HCT116 (cell line): ENCODE results near the gene TRAF3. TPM values are rescaled to one million over a fixed set of nuclear protein-coding genes. Genes with fewer than 3 reads are reported as not detected.

Experiments
- ATAC-seq: fragments of 200-7000 bp; cut with Tn5 transposase; 2 replicates; pipeline ENCODE4 v1.9.1; 2020; ENCODE audit warnings: mild to moderate bottlenecking, moderate library complexity
- BruUV-seq: library from RNA; stranded (reverse); fragments of 400-500 nt; replicated peaks from 2 replicates; lab custom pipeline; 2021; lab: Mats Ljungman, UMichigan
- CTCF ChIA-PET: fragments of 300-600 bp; sonication (Branson Sonifier 250); formaldehyde crosslinking; loops from one replicate; lab custom pipeline; 2021; ENCODE audit warnings: antibody characterized with exemption; lab: Charles Lee
- POLR2A ChIA-PET: fragments of 300-600, 350-600 bp; sonication (Branson Sonifier 250); formaldehyde crosslinking; loops from one replicate; lab custom pipeline; 2021; ENCODE audit warnings: antibody characterized with exemption; lab: Charles Lee
- RAD21 ChIA-PET, 2 experiments: fragments of 300-600 bp; sonication (Branson Sonifier 250); formaldehyde crosslinking; loops; one replicate each; lab custom pipeline; 2023; ENCODE audit warnings: low total read pairs in 2 of 2; ENCODE audit not compliant: uncharacterized antibody in 2 of 2, unreplicated experiment in 2 of 2, low non-redundant PET in 1 of 2; lab: Charles Lee
- DNase-seq: peaks from one replicate; pipeline ENCODE4 v3.0.0-alpha.2; 2010; ENCODE audit warnings: low read depth, low spot score
- H2AFZ ChIP-seq: fragments of 200-600 bp; shearing (Covaris generic), sonication (generic); 2 replicates; pipeline ENCODE4 v1.6.1; 2017; ENCODE audit warnings: low read depth, mixed run types, mixed read lengths, antibody characterized with exemption, low read length; ENCODE audit not compliant: poor library complexity, severe bottlenecking
- H3K27ac ChIP-seq: 2 replicates; pipeline ENCODE4 v1.5.1; 2012; ENCODE audit warnings: low read depth, low read length
- H3K27me3 ChIP-seq: fragments of 200-600 bp; sonication (generic); 2 replicates; pipeline ENCODE4 v1.6.1; 2016; ENCODE audit warnings: mixed run types, low read length, mixed read lengths; ENCODE audit not compliant: insufficient read depth
- H3K36me3 ChIP-seq, 2 experiments: fragments of 200-500 bp in 1 of 2; fragments of 200-600 bp in 1 of 2; sonication (Bioruptor generic) in 1 of 2; sonication (generic) in 1 of 2; 2 replicates each; pipeline versions ENCODE4 v1.5.1 to v1.6.1; 2014 to 2016; ENCODE audit warnings: low read length in 2 of 2, inconsistent platforms in 1 of 2, mixed read lengths in 1 of 2, mixed run types in 1 of 2; ENCODE audit not compliant: insufficient read depth in 2 of 2, control insufficient read depth in 1 of 2
- H3K4me1 ChIP-seq, 2 experiments: fragments of 200-600 bp in 1 of 2; sonication (generic) in 1 of 2; 2 replicates each; pipeline versions ENCODE4 v1.5.1 to v1.6.1; 2012 to 2017; ENCODE audit warnings: low read length in 2 of 2, inconsistent platforms in 1 of 2, mild to moderate bottlenecking in 1 of 2, mixed read lengths in 1 of 2, mixed run types in 1 of 2, moderate library complexity in 1 of 2; ENCODE audit not compliant: insufficient read depth in 2 of 2, control insufficient read depth in 1 of 2
- H3K4me2 ChIP-seq: fragments of 200-600 bp; sonication (generic); 2 replicates; pipeline ENCODE4 v1.6.1; 2017; ENCODE audit warnings: mixed run types, low read length, mixed read lengths
- H3K4me3 ChIP-seq, 2 experiments: fragments of 200-600 bp in 1 of 2; sonication (generic) in 1 of 2; replicated peaks in 1 of 2; 2 replicates each; pipeline ENCODE4 v1.5.1; 2011 to 2016; ENCODE audit warnings: low read length in 2 of 2, control low read depth in 1 of 2, low read depth in 1 of 2, mild to moderate bottlenecking in 1 of 2, mixed read lengths in 1 of 2, mixed run types in 1 of 2
- H3K79me2 ChIP-seq: fragments of 200-600 bp; sonication (generic); 2 replicates; pipeline ENCODE4 v1.6.1; 2017; ENCODE audit warnings: mild to moderate bottlenecking, mixed run types, low read length, moderate library complexity, mixed read lengths; ENCODE audit not compliant: insufficient read depth
- H3K9ac ChIP-seq: fragments of 200-600 bp; sonication (generic); 2 replicates; pipeline ENCODE4 v1.6.1; 2016; ENCODE audit warnings: low read length, mixed read lengths
- H3K9me2 ChIP-seq: fragments of 200-600 bp; sonication (generic), shearing (Covaris generic); 2 replicates; pipeline ENCODE4 v1.6.1; 2017; ENCODE audit warnings: mixed run types, mild to moderate bottlenecking, moderate library complexity; ENCODE audit not compliant: insufficient read depth
- H3K9me3 ChIP-seq, 2 experiments: fragments of 200-500 bp in 1 of 2; fragments of 200-600 bp in 1 of 2; sonication (Bioruptor generic) in 1 of 2; sonication (generic) in 1 of 2; 2 replicates each; pipeline ENCODE4 v1.6.1; 2014 to 2017; ENCODE audit warnings: low read length in 2 of 2, mixed read lengths in 2 of 2, inconsistent platforms in 1 of 2, low read depth in 1 of 2, mild to moderate bottlenecking in 1 of 2, mixed run types in 1 of 2, moderate library complexity in 1 of 2; ENCODE audit not compliant: control insufficient read depth in 1 of 2, insufficient read depth in 1 of 2
- H4K20me1 ChIP-seq: fragments of 200-600 bp; sonication (generic), shearing (Covaris generic); 2 replicates; pipeline ENCODE4 v1.6.1; 2017; ENCODE audit warnings: mixed run types, mild to moderate bottlenecking, moderate library complexity; ENCODE audit not compliant: insufficient read depth
- CTCF ChIP-seq, 3 experiments: fragments of 200-600 bp in 1 of 3; sonication (generic) in 1 of 3; IDR thresholded peaks in 2 of 3; conservative IDR thresholded peaks in 1 of 3; 2 replicates each; pipeline ENCODE4 v1.5.1; 2012 to 2017; ENCODE audit warnings: low read depth in 2 of 3, low read length in 2 of 3, antibody characterized with exemption in 1 of 3, borderline replicate concordance in 1 of 3, control low read depth in 1 of 3, mild to moderate bottlenecking in 1 of 3, mixed read lengths in 1 of 3, mixed run types in 1 of 3, moderate library complexity in 1 of 3; ENCODE audit not compliant: insufficient read depth in 1 of 3
- EGR1 ChIP-seq: IDR thresholded peaks from 2 replicates; pipeline ENCODE4 v1.6.1; 2012; ENCODE audit warnings: low read depth
- ELF1 ChIP-seq: IDR thresholded peaks from 2 replicates; pipeline ENCODE4 v1.6.1; 2012; ENCODE audit warnings: low read depth, borderline replicate concordance
- EZH2phosphoT487 ChIP-seq: fragments of 200-600 bp; IDR thresholded peaks from 2 replicates; pipeline ENCODE4 v1.6.1; 2018; ENCODE audit warnings: antibody characterized with exemption, borderline replicate concordance
- MAX ChIP-seq: IDR thresholded peaks from 2 replicates; pipeline ENCODE4 v1.6.1; 2012
- POLR2A ChIP-seq: IDR thresholded peaks from 2 replicates; pipeline ENCODE4 v1.7.0; 2011; ENCODE audit warnings: borderline replicate concordance; ENCODE audit not compliant: insufficient read depth, insufficient read length; ENCODE audit errors: extremely low read depth
- POLR2AphosphoS5 ChIP-seq: IDR thresholded peaks from 2 replicates; pipeline ENCODE4 v1.6.1; 2011; ENCODE audit warnings: mild to moderate bottlenecking, low read depth, low read length, moderate library complexity
- SP1 ChIP-seq: IDR thresholded peaks from 2 replicates; pipeline ENCODE4 v1.6.1; 2012; ENCODE audit warnings: low read depth
- SRF ChIP-seq: IDR thresholded peaks from 2 replicates; pipeline ENCODE4 v1.6.1; 2012; ENCODE audit warnings: low read depth
- TCF7L2 ChIP-seq: IDR thresholded peaks from 2 replicates; pipeline ENCODE4 v1.7.0; 2011; ENCODE audit warnings: borderline replicate concordance, inconsistent platforms; ENCODE audit not compliant: insufficient read depth, insufficient read length; ENCODE audit errors: extremely low read depth
- YY1 ChIP-seq: IDR thresholded peaks from 2 replicates; pipeline ENCODE4 v1.6.1; 2011; ENCODE audit warnings: low read length, low read depth, moderate library complexity, mild to moderate bottlenecking; ENCODE audit not compliant: insufficient replicate concordance; ENCODE audit errors: extremely low read depth
- ZBTB33 ChIP-seq: IDR thresholded peaks from 2 replicates; pipeline ENCODE4 v1.6.1; 2011; ENCODE audit warnings: mild to moderate bottlenecking, low read length, moderate library complexity; ENCODE audit not compliant: insufficient replicate concordance; ENCODE audit errors: extremely low read depth
- ZFX ChIP-seq: fragments of 450-650 bp; IDR thresholded peaks from 2 replicates; pipeline ENCODE4 v1.6.1; 2017
- ZNF274 ChIP-seq: fragments of 200-500 bp; sonication (Bioruptor generic); IDR thresholded peaks from 2 replicates; pipeline ENCODE4 v1.6.1; 2014; ENCODE audit warnings: mild to moderate bottlenecking, low read depth, low read length, inconsistent platforms
- intact Hi-C: fragments of 100-400 bp; cut with micrococcal nuclease; formaldehyde crosslinking; loops from 2 replicates; pipeline ENCODE4 v1.10.0; 2022
- total RNA-seq: library from RNA; stranded (reverse); gene quantifications from one replicate; pipeline ENCODE4 v1.2.1, GENCODE V29; 2021; ENCODE audit not compliant: unreplicated experiment

TRAF3 gene
- total RNA-seq, 1 experiment from 2014 or later, result 32.1 TPM

- CTCF ChIA-PET, result no interaction called here
- H3K4me3 ChIP-seq, result no peak overlapping the region
These were observed 40.3 kb upstream of the TRAF3 start for GRCh38 chr14:102736956-102737355.

GRCh38 chr14:102737402-102738372 is 39.6 kb upstream of the TRAF3 start:
- Histone ChIP-seq H2AFZ (no peak overlapping the region), H3K9ac (no peak overlapping the region), H3K9me3 (no peaks in the 10 kb centered on the region; a peak in 2 of 4 replicates), H3K4me3 (no peak overlapping the region), H3K9me2 (no peaks in the 10 kb centered on the region), H3K4me2 (no peak overlapping the region), H3K79me2 (no peaks in the 10 kb centered on the region), H3K27ac (no peak overlapping the region), H3K36me3 (0 out of 4 replicates have a peak, but pooled peaks cover 0 to 4% of the 10 kb centered on the region in 2 experiments), H4K20me1 (no peaks in the 10 kb centered on the region), H3K4me1 (no peaks in the 10 kb centered on the region), H3K27me3 (no peaks in the 10 kb centered on the region)
- ChIA-PET CTCF (no interaction called here), POLR2A (no interaction called here), RAD21 (no interaction called here)
- ATAC-seq (no peak), DNase-seq (no peak)
- BruUV-seq, result no TSS peak
- intact Hi-C loops, result no loop called here
- TF ChIP-seq ZBTB33 (no peak), MAX (no peak), EZH2phosphoT487 (no peak), SRF (no peak), EGR1 (no peak), YY1 (no peak), ZFX (no peak), POLR2AphosphoS5 (no peak), TCF7L2 (no peak), ZNF274 (no peak), CTCF (IDR thresholded peaks at IDR 0.05 in 2 of 3, conservative IDR thresholded peaks at IDR 0.05 in 1 of 3; ENCODE audit: borderline replicate concordance in 1 of 3, insufficient read depth in 1 of 3, low read depth in 2 of 3, low read length in 2 of 3) (no peak), SP1 (no peak), POLR2A (no peak)

More at GRCh38 chr14:102736956-102737355, 40.3 kb upstream of the TRAF3 start:
- TF ChIP-seq ELF1 (no peak), SRF (no peak), ZNF274 (no peak), ZFX (no peak)
- H3K9ac ChIP-seq, result no peak overlapping the region
- DNase-seq (no peak), ATAC-seq (no peak)
- ChIA-PET POLR2A (no interaction called here), RAD21 (no interaction called here)
- H3K9me3 ChIP-seq, result no peaks in the 10 kb centered on the region; a peak in 2 of 4 replicates
- H2AFZ ChIP-seq, result no peak overlapping the region
- intact Hi-C loops, result no loop called here
- H3K36me3 ChIP-seq, result 0 out of 4 replicates have a peak, but pooled peaks cover 0 to 4% of the 10 kb centered on the region in 2 experiments
- H3K79me2 ChIP-seq, result no peaks in the 10 kb centered on the region
- no peak overlapping the region for H3K27ac ChIP-seq
- BruUV-seq, result no TSS peak
- no peaks in the 10 kb centered on the region for H4K20me1 ChIP-seq
- no peaks in the 10 kb centered on the region for H3K9me2 ChIP-seq
- H3K4me2 ChIP-seq, result no peak overlapping the region
- H3K4me1 ChIP-seq, result no peaks in the 10 kb centered on the region
- H3K27me3 ChIP-seq, result no peaks in the 10 kb centered on the region
